AG04450 (cell line): ENCODE data around the gene ALG6. TPM values are rescaled to one million over a fixed set of nuclear protein-coding genes. Genes with fewer than 3 reads are reported as not detected.
"Not testable (repeated sequence)": the region's sequence is repeated elsewhere in the genome, so short reads cannot be mapped to it uniquely, and the experiment has no call there.

Experiments
- CTCF ChIA-PET: fragments of 300-600, 350-600 bp; formaldehyde crosslinking; extraction: SDS; loops from one replicate; lab custom pipeline; 2022; ENCODE audit warnings: antibody characterized with exemption, inconsistent platforms; lab: Charles Lee
- POLR2A ChIA-PET: fragments of 350-600 bp; formaldehyde crosslinking; extraction: SDS; loops from one replicate; lab custom pipeline; 2021; ENCODE audit warnings: antibody characterized with exemption, inconsistent platforms; lab: Yijun Ruan, JAX
- DNase-seq: peaks from one replicate; pipeline ENCODE4 v3.0.0-alpha.2; 2011; ENCODE audit warnings: low read depth, low spot score
- H3K27ac ChIP-seq: one replicate; pipeline ENCODE4 v1.5.1; 2012; ENCODE audit warnings: low read depth, low read length, control low read depth
- H3K27me3 ChIP-seq: one replicate; pipeline ENCODE4 v1.6.0; 2012; ENCODE audit warnings: low read length; ENCODE audit not compliant: control insufficient read depth, insufficient read depth
- H3K4me3 ChIP-seq: 2 replicates; pipeline ENCODE4 v1.5.1; 2011; ENCODE audit warnings: mild to moderate bottlenecking, low read depth, low read length, control low read depth
- H3K9me3 ChIP-seq: 2 replicates; pipeline ENCODE4 v1.5.1; 2012; ENCODE audit warnings: low read length; ENCODE audit not compliant: control insufficient read depth, insufficient read depth
- polyA plus RNA-seq: library from polyadenylated mRNA; depleted of rRNA; stranded (reverse); fragments of >200 nt; gene quantifications from 2 replicates; pipeline ENCODE4 v1.2.3, GENCODE V29; 2011
- TF ChIP-seq, protein P1 (sequence below): IDR thresholded peaks from 2 replicates; pipeline ENCODE4 v1.5.1; 2011; ENCODE audit warnings: low read depth, low read length, control low read depth, inconsistent platforms

The ALG6 gene
- polyA plus RNA-seq, 1 experiment, result 21.6 TPM

DNA sequence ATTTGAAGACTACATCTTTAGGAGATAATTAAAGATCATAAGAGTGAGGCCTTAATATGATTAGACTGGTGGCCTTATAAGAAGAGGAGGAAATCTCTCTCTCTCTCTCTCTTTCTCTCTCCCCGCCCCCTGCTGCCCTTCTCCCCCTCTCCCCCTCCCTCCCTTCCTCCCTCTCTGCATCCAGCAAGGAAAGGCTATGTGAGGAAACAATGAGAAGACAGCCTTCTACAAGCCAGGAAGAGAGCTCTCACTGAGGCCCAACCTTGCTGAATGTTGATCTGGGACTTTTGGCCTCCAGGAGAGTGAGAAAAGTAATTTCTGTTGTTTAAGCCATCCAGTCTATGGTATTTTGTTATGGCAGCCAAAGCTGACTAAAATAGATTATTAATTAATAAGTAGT is 23.5 kb upstream of the ALG6 start:
- H3K27ac ChIP-seq, result no peak overlapping the region
- POLR2A ChIA-PET, result no interaction called here
- DNase-seq, result no peak
- CTCF ChIA-PET, result interaction anchor here (0.9 to 1.0 kb wide), 2 partner anchors 13 to 16 kb away, joined by 3 to 6 read pairs; no protein-coding TSS in a partner anchor
- TF ChIP-seq, protein P1, sequence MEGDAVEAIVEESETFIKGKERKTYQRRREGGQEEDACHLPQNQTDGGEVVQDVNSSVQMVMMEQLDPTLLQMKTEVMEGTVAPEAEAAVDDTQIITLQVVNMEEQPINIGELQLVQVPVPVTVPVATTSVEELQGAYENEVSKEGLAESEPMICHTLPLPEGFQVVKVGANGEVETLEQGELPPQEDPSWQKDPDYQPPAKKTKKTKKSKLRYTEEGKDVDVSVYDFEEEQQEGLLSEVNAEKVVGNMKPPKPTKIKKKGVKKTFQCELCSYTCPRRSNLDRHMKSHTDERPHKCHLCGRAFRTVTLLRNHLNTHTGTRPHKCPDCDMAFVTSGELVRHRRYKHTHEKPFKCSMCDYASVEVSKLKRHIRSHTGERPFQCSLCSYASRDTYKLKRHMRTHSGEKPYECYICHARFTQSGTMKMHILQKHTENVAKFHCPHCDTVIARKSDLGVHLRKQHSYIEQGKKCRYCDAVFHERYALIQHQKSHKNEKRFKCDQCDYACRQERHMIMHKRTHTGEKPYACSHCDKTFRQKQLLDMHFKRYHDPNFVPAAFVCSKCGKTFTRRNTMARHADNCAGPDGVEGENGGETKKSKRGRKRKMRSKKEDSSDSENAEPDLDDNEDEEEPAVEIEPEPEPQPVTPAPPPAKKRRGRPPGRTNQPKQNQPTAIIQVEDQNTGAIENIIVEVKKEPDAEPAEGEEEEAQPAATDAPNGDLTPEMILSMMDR, result no peak
- H3K9me3 ChIP-seq, result no peaks in the 10 kb centered on the region
- peaks cover 12% of the 10 kb centered on the region for H3K27me3 ChIP-seq
- no peak overlapping the region for H3K4me3 ChIP-seq

GRCh38 chr1:63350320-63350719 is 17.1 kb upstream of the ALG6 start:
- POLR2A ChIA-PET, result no interaction called here
- CTCF ChIA-PET, result interaction anchor here (0.7 kb wide), 1 partner anchor 66 kb away, joined by 4 read pairs; no protein-coding TSS in a partner anchor
- no peak for DNase-seq
- TF ChIP-seq, protein P1, result no peak
- Histone ChIP-seq H3K27ac (no peak overlapping the region), H3K27me3 (peaks cover 7% of the 10 kb centered on the region), H3K9me3 (no peaks in the 10 kb centered on the region), H3K4me3 (no peak overlapping the region)

DNA sequence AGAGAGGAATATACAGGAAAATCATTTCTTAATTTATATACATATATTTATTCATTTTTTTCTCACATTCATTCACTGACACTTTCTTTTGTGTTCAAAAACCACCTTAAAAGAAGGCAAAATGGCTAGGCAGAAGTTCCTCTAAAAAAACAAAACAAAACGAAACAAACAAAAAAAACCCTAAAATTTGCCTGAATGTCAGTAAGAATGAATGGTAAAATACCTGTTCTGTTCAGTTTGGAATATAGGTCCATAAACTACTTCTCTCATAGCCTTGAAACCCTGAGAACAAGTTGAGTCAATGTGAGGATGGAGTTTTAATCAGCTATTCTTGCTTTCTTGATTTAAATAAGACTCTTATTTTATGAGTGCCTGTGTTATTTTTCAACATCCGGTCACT is 14.7 kb upstream of the ALG6 start:
- ChIA-PET CTCF (no interaction called here), POLR2A (no interaction called here)
- Histone ChIP-seq H3K9me3 (no peaks in the 10 kb centered on the region), H3K4me3 (no peak overlapping the region), H3K27ac (no peak overlapping the region), H3K27me3 (peaks cover 3% of the 10 kb centered on the region)
- TF ChIP-seq, protein P1, result no peak
- DNase-seq, result no peak

- H3K4me3 ChIP-seq, H3K27me3 ChIP-seq, POLR2A ChIA-PET, H3K9me3 ChIP-seq, H3K27ac ChIP-seq, DNase-seq: not testable (repeated sequence)
- CTCF ChIA-PET, result interaction anchor here (0.6 to 1.3 kb wide), 9 partner anchors 12 to 1369 kb away, joined by 3 to 8 read pairs (median 3); no protein-coding TSS in a partner anchor
Observed at GRCh38 chr1:63356234-63356633, 11.2 kb upstream of the ALG6 start.

GRCh38 chr1:63359561-63359960 is 7.9 kb upstream of the ALG6 start:
- H3K4me3 ChIP-seq, result no peak overlapping the region
- no peak overlapping the region for H3K27ac ChIP-seq
- POLR2A ChIA-PET, result no interaction called here
- CTCF ChIA-PET, result no interaction called here
- DNase-seq, result no peak
- peaks cover 3% of the 10 kb centered on the region for H3K27me3 ChIP-seq
- TF ChIP-seq, protein P1, result no peak
- H3K9me3 ChIP-seq, result no peaks in the 10 kb centered on the region

- H3K4me3 ChIP-seq, result no peak overlapping the region
- DNase-seq, result no peak
- POLR2A ChIA-PET, result no interaction called here
- H3K9me3 ChIP-seq, result no peaks in the 10 kb centered on the region; the same call in 1 of the 2 replicates
- CTCF ChIA-PET, result no interaction called here
- no peaks in the 10 kb centered on the region for H3K27me3 ChIP-seq
- H3K27ac ChIP-seq, result no peak overlapping the region
- TF ChIP-seq, protein P1, result no peak
Observed at GRCh38 chr1:63362073-63362472, 5.4 kb upstream of the ALG6 start.
